A549 (cell line): Measurements from ENCODE around the gene WSCD2. TPM values are rescaled to one million over a fixed set of nuclear protein-coding genes. Genes with fewer than 3 reads are reported as not detected.

Experiments used
- ATAC-seq, 2 experiments: fragments of 200-7000 bp in 1 of 2; fragments of >200 bp in 1 of 2; cut with Nextera tagmentation in 1 of 2; cut with Tn5 transposase in 1 of 2; 3 replicates each; pipeline versions ENCODE4 v1.8.0 to v1.9.1; 2018 to 2020; ENCODE audit warnings: mild to moderate bottlenecking in 1 of 2, moderate library complexity in 1 of 2
- CTCF ChIA-PET: fragments of 300-600 bp; sonication (Branson Sonifier 250); formaldehyde crosslinking; extraction: SDS; loops from one replicate; lab custom pipeline; 2021; ENCODE audit warnings: antibody characterized with exemption, inconsistent platforms; lab: Yijun Ruan, JAX
- POLR2A ChIA-PET: fragments of 350-600 bp; formaldehyde crosslinking; extraction: SDS; loops from one replicate; lab custom pipeline; 2021; ENCODE audit warnings: antibody characterized with exemption, inconsistent platforms; lab: Yijun Ruan, JAX
- DNase-seq, 2 experiments: peaks; one replicate each; pipeline versions ENCODE4 v3.0.0 to v3.0.0-alpha.2; 2011 to 2016; ENCODE audit warnings: low read depth in 1 of 2, low spot score in 1 of 2
- FAIRE-seq: peaks from 2 replicates; lab custom pipeline; 2011; peaks lifted over from hg19 to GRCh38; lab: Jason Lieb, UNC
- H3K27ac ChIP-seq, 2 experiments: fragments of >200 bp; sonication (Bioruptor Twin); formaldehyde crosslinking; 3 replicates each; pipeline ENCODE4 v1.5.1; 2016 to 2017
- H3K4me1 ChIP-seq: fragments of >200 bp; sonication (Bioruptor Twin); formaldehyde crosslinking; 3 replicates; pipeline ENCODE4 v1.6.1; 2016
- H3K4me2 ChIP-seq: fragments of >200 bp; sonication (Bioruptor Twin); formaldehyde crosslinking; 3 replicates; pipeline ENCODE4 v1.6.1; 2016
- H3K4me3 ChIP-seq: fragments of >200 bp; sonication (Bioruptor Twin); formaldehyde crosslinking; 3 replicates; pipeline ENCODE4 v1.5.1; 2016
- H3K9me3 ChIP-seq: fragments of >200 bp; sonication (Bioruptor Twin); formaldehyde crosslinking; 3 replicates; pipeline ENCODE4 v1.6.1; 2016
- CBX2 ChIP-seq: fragments of 200-600 bp; sonication (generic); IDR thresholded peaks from 2 replicates; pipeline ENCODE4 v1.6.1; 2016; ENCODE audit warnings: low read depth, mild to moderate bottlenecking, borderline replicate concordance
- CBX8 ChIP-seq: fragments of 200-600 bp; sonication (generic); IDR thresholded peaks from 2 replicates; pipeline ENCODE4 v1.6.1; 2016
- CHD2 ChIP-seq: fragments of 150-350 bp; IDR thresholded peaks from 2 replicates; pipeline ENCODE4 v1.6.1; 2014; ENCODE audit warnings: low read length; ENCODE audit not compliant: partially characterized antibody
- EHF ChIP-seq: fragments of 250-450 bp; sonication (Bioruptor Pico); IDR thresholded peaks from 2 replicates; pipeline ENCODE4 v1.5.0; 2020; ENCODE audit warnings: mild to moderate bottlenecking
- EHMT2 ChIP-seq: fragments of 200-600 bp; sonication (generic); IDR thresholded peaks from 2 replicates; pipeline ENCODE4 v1.6.1; 2016; ENCODE audit warnings: antibody characterized with exemption, low read depth, mild to moderate bottlenecking, moderate library complexity
- FOSB ChIP-seq: fragments of 250-450 bp; sonication (Bioruptor Pico); IDR thresholded peaks from 2 replicates; pipeline ENCODE4 v1.5.0; 2020; ENCODE audit warnings: mild to moderate bottlenecking, moderate library complexity
- FOXS1 ChIP-seq: fragments of 250-450 bp; sonication (Bioruptor Pico); IDR thresholded peaks from 2 replicates; pipeline ENCODE4 v1.5.0; 2020; ENCODE audit warnings: mild to moderate bottlenecking, moderate library complexity
- GATA3 ChIP-seq: IDR thresholded peaks from 2 replicates; pipeline ENCODE4 v1.6.1; 2012; ENCODE audit warnings: borderline replicate concordance
- HDAC2 ChIP-seq: fragments of 200-600 bp; sonication (generic); IDR thresholded peaks from 2 replicates; pipeline ENCODE4 v1.6.1; 2016
- HES2 ChIP-seq: fragments of >200 bp; sonication (Bioruptor Twin); formaldehyde crosslinking; IDR thresholded peaks from 2 replicates; pipeline ENCODE4 v1.6.1; 2016
- HOXB13 ChIP-seq: fragments of 250-450 bp; sonication (Bioruptor Pico); IDR thresholded peaks from 2 replicates; pipeline ENCODE4 v1.5.0; 2020; ENCODE audit warnings: low read depth, mild to moderate bottlenecking, moderate library complexity
- KDM1A ChIP-seq: fragments of 200-600 bp; sonication (generic); IDR thresholded peaks from 2 replicates; pipeline ENCODE4 v1.6.1; 2016; ENCODE audit warnings: low read depth, mild to moderate bottlenecking
- KDM5A ChIP-seq: fragments of 200-600 bp; sonication (generic); IDR thresholded peaks from 2 replicates; pipeline ENCODE4 v1.6.1; 2016; ENCODE audit warnings: antibody characterized with exemption, mild to moderate bottlenecking
- MAX ChIP-seq: IDR thresholded peaks from 2 replicates; pipeline ENCODE4 v1.6.1; 2012
- MYC ChIP-seq: IDR thresholded peaks from 2 replicates; pipeline ENCODE4 v1.6.1; 2012; ENCODE audit warnings: mild to moderate bottlenecking, inconsistent platforms, low read length, improper control_type of control experiment, borderline replicate concordance
- NFE2L2 ChIP-seq: fragments of 150-350 bp; conservative IDR thresholded peaks from 2 replicates; pipeline ENCODE4 v1.6.1; 2014; ENCODE audit warnings: low read length
- NPAS2 ChIP-seq: fragments of 250-450 bp; sonication (Bioruptor Pico); IDR thresholded peaks from 2 replicates; pipeline ENCODE4 v1.8.0; 2022; ENCODE audit warnings: mild to moderate bottlenecking, moderate library complexity, borderline replicate concordance
- NR3C1 ChIP-seq: fragments of >200 bp; sonication (Bioruptor Twin); formaldehyde crosslinking; IDR thresholded peaks from 3 replicates; pipeline ENCODE4 v1.6.1; 2017
- PBX3 ChIP-seq: IDR thresholded peaks from 2 replicates; pipeline ENCODE4 v1.6.1; 2012
- POLR2A ChIP-seq: IDR thresholded peaks from 2 replicates; pipeline ENCODE4 v1.6.1; 2012; ENCODE audit warnings: mild to moderate bottlenecking, low read length
- RAD21 ChIP-seq, 2 experiments: fragments of >200 bp in 1 of 2; sonication (Bioruptor Twin) in 1 of 2; formaldehyde crosslinking in 1 of 2; IDR thresholded peaks in 1 of 2; conservative IDR thresholded peaks in 1 of 2; 2 replicates in 1 of 2; 3 replicates in 1 of 2; pipeline ENCODE4 v1.6.1; 2012 to 2018; ENCODE audit warnings: inconsistent platforms in 1 of 2
- RARB ChIP-seq: fragments of 250-450 bp; sonication (Bioruptor Pico); IDR thresholded peaks from 2 replicates; pipeline ENCODE4 v1.8.0; 2021; ENCODE audit warnings: mild to moderate bottlenecking, moderate library complexity
- RCOR1 ChIP-seq: fragments of 150-350 bp; IDR thresholded peaks from 2 replicates; pipeline ENCODE4 v1.6.1; 2014; ENCODE audit warnings: antibody characterized with exemption, low read length, low read depth
- REST ChIP-seq: fragments of 200-600 bp; sonication (generic); IDR thresholded peaks from 2 replicates; pipeline ENCODE4 v1.6.1; 2016; ENCODE audit warnings: antibody characterized with exemption, mild to moderate bottlenecking, moderate library complexity
- TFCP2L1 ChIP-seq: fragments of 250-450 bp; sonication (Bioruptor Pico); IDR thresholded peaks from 2 replicates; pipeline ENCODE4 v1.5.0; 2021; ENCODE audit warnings: mild to moderate bottlenecking
- ZC3H11A ChIP-seq: fragments of 450-650 bp; IDR thresholded peaks from 2 replicates; pipeline ENCODE4 v1.6.1; 2014; ENCODE audit warnings: antibody characterized with exemption, mild to moderate bottlenecking
- WGBS: methylation state at CpG from one replicate; pipeline ENCODE4 v1.1.6; 2017; ENCODE audit errors: missing lambda C conversion rate; 5-methylcytosine and 5-hydroxymethylcytosine counted together
- polyA plus RNA-seq, 4 experiments: library from polyadenylated mRNA; depleted of rRNA in 3 of 4; stranded (reverse); fragments of >200 nt; fragmentation: RNase III in 1 of 4; extraction: RNeasy Plus Mini Kit Qiagen cat#74134 plus additional on column Dnase treatment in 1 of 4; gene quantifications; 2 replicates in 3 of 4; 3 replicates in 1 of 4; pipeline ENCODE4 v1.2.3, GENCODE V29; 2011 to 2017
- TF ChIP-seq, protein P1 (sequence below): fragments of 150-350 bp; IDR thresholded peaks from 2 replicates; pipeline ENCODE4 v1.6.1; 2014; ENCODE audit warnings: low read depth, mild to moderate bottlenecking, low read length

WSCD2 gene
- polyA plus RNA-seq, 2 of the 4 experiments (the other 2 are of a cell fraction) = not detected

DNA sequence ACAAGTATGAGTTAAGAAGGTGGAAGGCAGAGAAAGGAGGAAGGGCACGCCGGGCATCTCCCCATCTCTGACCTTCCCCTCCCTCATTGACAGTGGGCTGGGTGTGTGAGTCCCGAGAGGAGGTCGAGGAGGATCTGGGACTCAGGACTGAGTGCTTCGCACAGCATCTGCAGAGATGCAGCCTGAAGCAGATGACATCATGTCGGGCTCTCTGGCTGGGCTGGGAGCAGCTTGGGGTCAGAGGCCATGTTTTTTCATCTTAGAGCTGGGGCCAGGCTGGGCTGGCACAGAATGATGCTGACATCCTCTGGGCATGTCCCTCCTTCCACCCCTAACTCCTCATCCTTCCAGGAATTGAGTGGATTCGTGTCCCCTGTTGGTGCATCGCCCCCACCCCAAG is 166.6 kb downstream of the WSCD2 start:
- no peak for FAIRE-seq
- Histone ChIP-seq H3K4me3 (no peak overlapping the region), H3K9me3 (no peaks in the 10 kb centered on the region), H3K4me2 (no peak overlapping the region)
- CTCF ChIA-PET = interaction anchor here (1.7 kb wide), 1 partner anchor 12 kb away, joined by 4 read pairs; no protein-coding TSS in a partner anchor
- TF ChIP-seq, protein P1, sequence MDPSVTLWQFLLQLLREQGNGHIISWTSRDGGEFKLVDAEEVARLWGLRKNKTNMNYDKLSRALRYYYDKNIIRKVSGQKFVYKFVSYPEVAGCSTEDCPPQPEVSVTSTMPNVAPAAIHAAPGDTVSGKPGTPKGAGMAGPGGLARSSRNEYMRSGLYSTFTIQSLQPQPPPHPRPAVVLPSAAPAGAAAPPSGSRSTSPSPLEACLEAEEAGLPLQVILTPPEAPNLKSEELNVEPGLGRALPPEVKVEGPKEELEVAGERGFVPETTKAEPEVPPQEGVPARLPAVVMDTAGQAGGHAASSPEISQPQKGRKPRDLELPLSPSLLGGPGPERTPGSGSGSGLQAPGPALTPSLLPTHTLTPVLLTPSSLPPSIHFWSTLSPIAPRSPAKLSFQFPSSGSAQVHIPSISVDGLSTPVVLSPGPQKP = no peak
- TF ChIP-seq CBX2 = no peak
- TF ChIP-seq HES2 = no peak
- TF ChIP-seq NFE2L2 = no peak
- no peak for TF ChIP-seq CHD2
- TF ChIP-seq EHMT2 = no peak
- no peak for TF ChIP-seq GATA3
- no peak for TF ChIP-seq KDM1A
- TF ChIP-seq RAD21 (conservative IDR thresholded peaks at IDR 0.05 in 1 of 2, IDR thresholded peaks at IDR 0.05 in 1 of 2) = no peak
- TF ChIP-seq RCOR1 = no peak
- TF ChIP-seq REST = no peak
- TF ChIP-seq MYC = no peak
- no peak for TF ChIP-seq KDM5A
- TF ChIP-seq ZC3H11A = no peak
- no peak for TF ChIP-seq NPAS2 (CRISPR knock-in tag)
- no peak for TF ChIP-seq HDAC2
- no peak for TF ChIP-seq FOXS1 (CRISPR knock-in tag)
- TF ChIP-seq HOXB13 (CRISPR knock-in tag) = no peak
- TF ChIP-seq, all 56 proteins: peak for 0
- ATAC-seq = no peak; a peak in 1 of 6 replicates
- POLR2A ChIA-PET = no interaction called here
- DNase-seq = no peak
- 21% methylated on average over 8 of the region's 8 CpGs for WGBS
- no peak overlapping the region for H3K27ac ChIP-seq
- H3K4me1 ChIP-seq = no peaks in the 10 kb centered on the region

DNA sequence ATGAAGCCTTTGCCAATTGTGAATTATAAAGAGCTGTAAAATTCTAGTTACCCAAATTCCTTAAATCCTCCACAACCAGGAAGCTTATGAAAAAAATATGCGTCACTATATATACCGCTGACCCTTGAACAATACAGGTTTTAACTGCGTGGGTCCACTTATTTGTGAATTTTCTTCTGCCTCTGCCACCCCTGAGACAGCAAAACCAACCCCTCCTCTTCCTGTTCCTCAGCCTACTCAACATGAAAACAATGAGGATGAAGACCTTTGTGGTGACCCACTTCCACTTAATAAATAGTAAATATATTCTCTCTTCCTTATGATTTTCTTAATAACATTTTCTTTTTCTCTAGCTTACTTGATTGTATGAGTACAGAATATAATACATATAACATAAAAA is 167.9 kb downstream of the WSCD2 start:
- ChIA-PET CTCF (interaction anchor here (0.6 to 1.7 kb wide), 6 partner anchors 10 to 528 kb away, joined by 3 to 4 read pairs (median 3); no protein-coding TSS in a partner anchor), POLR2A (no interaction called here)
- FAIRE-seq = no peak
- Histone ChIP-seq H3K4me3 (no peak overlapping the region), H3K27ac (no peak overlapping the region), H3K4me2 (no peak overlapping the region), H3K9me3 (no peaks in the 10 kb centered on the region), H3K4me1 (no peaks in the 10 kb centered on the region)
- 52% methylated on average over 3 of the region's 3 CpGs for WGBS
- no peak for ATAC-seq
- no peak for DNase-seq
- TF ChIP-seq NR3C1 (no peak), MYC (no peak), REST (no peak), RCOR1 (no peak), KDM1A (no peak), PBX3 (no peak), TFCP2L1 (CRISPR knock-in tag) (no peak), KDM5A (no peak), CHD2 (no peak), POLR2A (no peak), EHF (no peak), FOSB (CRISPR knock-in tag) (no peak), CBX8 (no peak), CBX2 (no peak), MAX (no peak), RARB (CRISPR knock-in tag) (no peak)
